Fibroblast of lung (primary cell): ENCODE measurements around the gene PRR35. TPM values are rescaled to one million over a fixed set of nuclear protein-coding genes. Genes with fewer than 3 reads are reported as not detected.

Source experiments
- DNase-seq, 2 donors: peaks; one replicate each; pipeline versions ENCODE4 v3.0.0 to v3.0.0-alpha.2; 2010; ENCODE audit warnings: low read depth in 2 of 2
- H2AFZ ChIP-seq: 2 replicates; pipeline ENCODE4 v1.5.1; 2012; ENCODE audit warnings: low read length, control low read depth, inconsistent platforms
- H3K27ac ChIP-seq: 2 replicates; pipeline ENCODE4 v1.5.1; 2011; ENCODE audit warnings: low read length, control low read depth; ENCODE audit not compliant: insufficient read depth
- H3K27me3 ChIP-seq: 2 replicates; pipeline ENCODE4 v1.5.1; 2011; ENCODE audit warnings: mild to moderate bottlenecking, low read length; ENCODE audit not compliant: control insufficient read depth, insufficient read depth
- H3K36me3 ChIP-seq: 2 replicates; pipeline ENCODE4 v1.5.1; 2011; ENCODE audit warnings: low read length; ENCODE audit not compliant: control insufficient read depth, insufficient read depth
- H3K4me1 ChIP-seq: 2 replicates; pipeline ENCODE4 v1.5.1; 2011; ENCODE audit warnings: low read length; ENCODE audit not compliant: control insufficient read depth, insufficient read depth; ENCODE audit errors: extremely low read depth
- H3K4me2 ChIP-seq: 2 replicates; pipeline ENCODE4 v1.5.1; 2011; ENCODE audit warnings: low read length, control low read depth; ENCODE audit not compliant: insufficient read depth; ENCODE audit errors: extremely low read depth
- H3K4me3 ChIP-seq, 4 experiments: fragments of 200-600 bp in 1 of 4; sonication (generic) in 1 of 4; replicated peaks in 1 of 4; 2 replicates each; pipeline ENCODE4 v1.5.1; 2011 to 2016; ENCODE audit warnings: low read length in 4 of 4, low read depth in 3 of 4, mild to moderate bottlenecking in 3 of 4, control low read depth in 2 of 4, inconsistent platforms in 1 of 4, mixed read lengths in 1 of 4; ENCODE audit not compliant: insufficient read depth in 1 of 4; ENCODE audit errors: control extremely low read depth in 1 of 4
- H3K79me2 ChIP-seq: 2 replicates; pipeline ENCODE4 v1.5.1; 2012; ENCODE audit warnings: mild to moderate bottlenecking, low read length, inconsistent platforms; ENCODE audit not compliant: control insufficient read depth, insufficient read depth
- H3K9ac ChIP-seq: 2 replicates; pipeline ENCODE4 v1.5.1; 2011; ENCODE audit warnings: mild to moderate bottlenecking, low read length, control low read depth; ENCODE audit not compliant: insufficient read depth
- H3K9me3 ChIP-seq: 2 replicates; pipeline ENCODE4 v1.5.1; 2012; ENCODE audit warnings: low read depth, low read length; ENCODE audit not compliant: control insufficient read depth, insufficient read depth
- H4K20me1 ChIP-seq: 2 replicates; pipeline ENCODE4 v1.5.1; 2011; ENCODE audit warnings: low read length; ENCODE audit not compliant: control insufficient read depth, insufficient read depth; ENCODE audit errors: extremely low read depth
- CTCF ChIP-seq, 2 donors: IDR thresholded peaks in 1 of 2; conservative IDR thresholded peaks in 1 of 2; 1 replicate in 1 of 2; 2 replicates in 1 of 2; pipeline ENCODE4 v1.5.1; 2011 to 2012; ENCODE audit warnings: low read length in 2 of 2, control low read depth in 1 of 2, inconsistent platforms in 1 of 2, low read depth in 1 of 2, mild to moderate bottlenecking in 1 of 2
- EZH2 ChIP-seq: IDR thresholded peaks from 2 replicates; pipeline ENCODE4 v1.5.1; 2012; ENCODE audit warnings: low read length, control low read depth, mild to moderate bottlenecking; ENCODE audit errors: missing control alignments
- polyA plus RNA-seq, 2 donors: library from polyadenylated mRNA; depleted of rRNA in 1 of 2; stranded (reverse) in 1 of 2; unstranded in 1 of 2; fragments of >200 nt; gene quantifications; 2 replicates each; pipeline ENCODE4 v1.2.1, GENCODE V29; 2011 to 2012; ENCODE audit warnings: missing spikeins in 1 of 2
- total RNA-seq: library from RNA; depleted of rRNA; stranded (reverse); fragments of >200 nt; gene quantifications from 2 replicates; pipeline ENCODE4 v1.2.1, GENCODE V29; 2014

Gene PRR35
- total and polyA plus RNA-seq, 2 donors (not counting 1 experiment from before 2014, with no cell fraction given): not detected

DNA sequence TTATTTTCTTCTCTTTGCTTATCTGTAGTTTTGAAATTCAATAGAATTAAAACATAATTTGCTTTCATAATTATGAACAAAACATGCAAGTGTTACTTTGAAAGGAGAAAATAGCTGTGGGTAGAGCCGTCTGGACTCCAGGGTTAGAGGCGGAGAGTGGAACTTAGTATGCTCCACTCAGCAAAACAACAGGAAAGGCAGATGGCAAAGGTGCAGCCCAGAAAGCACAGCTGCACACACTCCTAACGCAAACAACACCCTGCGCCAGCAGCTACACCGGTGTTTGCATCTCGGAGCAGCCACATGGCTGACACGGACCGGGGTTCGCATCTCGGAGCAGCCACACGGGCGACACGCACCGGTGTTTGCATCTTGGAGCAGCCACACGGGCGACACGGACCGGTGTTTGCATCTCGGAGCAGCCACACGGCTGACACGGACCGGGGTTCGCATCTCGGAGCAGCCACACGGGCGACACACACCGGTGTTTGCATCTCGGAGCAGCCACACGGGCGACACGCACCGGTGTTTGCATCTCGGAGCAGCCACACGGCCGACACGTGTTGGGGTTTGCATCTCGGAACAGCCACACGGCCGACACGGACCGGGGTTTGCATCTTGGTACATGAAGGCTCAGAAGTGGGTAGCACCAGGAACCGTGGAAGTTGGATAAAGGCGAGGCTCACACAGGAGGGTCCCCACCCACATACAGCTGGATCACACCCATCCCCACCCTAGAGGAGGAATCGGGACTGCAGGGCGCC, 44.8 kb upstream of the PRR35 start:
- H4K20me1 ChIP-seq: no peaks in the 10 kb centered on the region
- TF ChIP-seq EZH2: no peak
- TF ChIP-seq CTCF (conservative IDR thresholded peaks at IDR 0.05 in 1 of 2, IDR thresholded peaks at IDR 0.05 in 1 of 2; ENCODE audit: low read depth in 1 of 2, low read length in 2 of 2): no peak

GRCh38 chr16:515939-516226, 44.3 kb upstream of the PRR35 start:
- Histone ChIP-seq H3K36me3 (peaks cover 17% of the 10 kb centered on the region), H3K9ac (no peak overlapping the region), H3K27me3 (no peaks in the 10 kb centered on the region), H2AFZ (no peak overlapping the region), H3K9me3 (no peaks in the 10 kb centered on the region), H3K4me1 (no peaks in the 10 kb centered on the region), H4K20me1 (no peaks in the 10 kb centered on the region), H3K4me2 (no peak overlapping the region), H3K4me3 (no peak overlapping the region), H3K79me2 (no peaks in the 10 kb centered on the region), H3K27ac (no peak overlapping the region)
- DNase-seq: no peak
- TF ChIP-seq EZH2 (no peak), CTCF (conservative IDR thresholded peaks at IDR 0.05 in 1 of 2, IDR thresholded peaks at IDR 0.05 in 1 of 2; ENCODE audit: low read depth in 1 of 2, low read length in 2 of 2) (no peak)

More for the DNA sequence above, 44.8 kb upstream of the PRR35 start:
- Histone ChIP-seq H3K9ac (no peak overlapping the region), H3K27me3 (no peaks in the 10 kb centered on the region), H3K79me2 (no peaks in the 10 kb centered on the region), H3K4me1 (no peaks in the 10 kb centered on the region), H3K9me3 (no peaks in the 10 kb centered on the region), H3K27ac (no peak overlapping the region), H3K4me3 (no peak overlapping the region), H2AFZ (no peak overlapping the region), H3K4me2 (no peak overlapping the region), H3K36me3 (peaks cover 13% of the 10 kb centered on the region)
- no peak for DNase-seq

- H4K20me1 ChIP-seq: no peaks in the 10 kb centered on the region
- no peak overlapping the region for H3K4me3 ChIP-seq
- no peaks in the 10 kb centered on the region for H3K4me1 ChIP-seq
- TF ChIP-seq CTCF (conservative IDR thresholded peaks at IDR 0.05 in 1 of 2, IDR thresholded peaks at IDR 0.05 in 1 of 2; ENCODE audit: low read depth in 1 of 2, low read length in 2 of 2): no peak
- no peak for TF ChIP-seq EZH2
- H2AFZ ChIP-seq: no peak overlapping the region
- no peak overlapping the region for H3K4me2 ChIP-seq
- no peak overlapping the region for H3K9ac ChIP-seq
- no peaks in the 10 kb centered on the region for H3K9me3 ChIP-seq
- no peak for DNase-seq
- no peak overlapping the region for H3K27ac ChIP-seq
- H3K36me3 ChIP-seq: peaks cover 17% of the 10 kb centered on the region
- H3K27me3 ChIP-seq: no peaks in the 10 kb centered on the region
- H3K79me2 ChIP-seq: no peaks in the 10 kb centered on the region
These were observed 43.9 kb upstream of the PRR35 start for GRCh38 chr16:516301-516700.
